ENCODE measurements around the gene ACOT6.
"Not testable (repeated sequence)": the region's sequence is repeated elsewhere in the genome, so short reads cannot be mapped to it uniquely, and the experiment has no call there.

Gene ACOT6

DNA sequence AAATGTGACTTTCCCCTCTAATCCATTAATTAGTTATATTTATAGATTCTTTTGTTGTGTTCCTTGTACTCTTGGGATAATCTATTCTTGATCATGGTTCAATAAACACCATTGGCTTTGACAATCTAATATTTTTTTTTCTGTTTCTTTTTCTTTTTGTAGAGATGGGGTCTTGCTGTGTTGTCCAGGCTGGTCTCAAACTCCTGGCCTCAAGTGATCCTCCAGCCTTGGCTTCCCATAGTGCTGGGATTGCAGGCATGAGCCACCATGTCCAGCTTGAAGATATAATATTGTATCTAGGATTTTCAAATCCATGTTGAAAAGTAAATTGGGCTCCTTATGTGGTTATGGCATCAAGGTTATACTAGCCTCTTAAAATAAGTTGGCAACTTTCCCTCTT, 38.7 kb downstream of the ACOT6 start:
- DNase-seq (ENCODE audit: low read depth) = no peak

DNA sequence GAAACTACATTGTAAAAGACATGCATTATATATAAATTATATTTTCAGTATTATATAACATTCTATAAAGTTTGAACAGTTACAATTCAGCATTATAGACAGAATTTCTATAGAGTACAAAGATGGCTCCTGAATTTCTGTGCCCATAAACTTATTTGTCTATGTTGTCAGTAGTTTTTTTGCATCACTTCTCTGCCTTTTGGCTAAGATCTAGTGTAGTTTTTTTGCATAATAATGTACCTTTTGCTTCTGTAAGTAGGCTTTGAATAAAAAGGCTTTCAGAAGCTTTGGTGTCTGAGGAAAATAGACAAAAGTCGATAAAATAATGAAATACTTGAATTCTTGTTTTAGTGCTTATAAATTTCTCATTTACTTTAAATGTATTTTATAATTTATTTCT, 43.5 kb downstream of the ACOT6 start:
- no peak for DNase-seq (ENCODE audit: low read depth)

DNA sequence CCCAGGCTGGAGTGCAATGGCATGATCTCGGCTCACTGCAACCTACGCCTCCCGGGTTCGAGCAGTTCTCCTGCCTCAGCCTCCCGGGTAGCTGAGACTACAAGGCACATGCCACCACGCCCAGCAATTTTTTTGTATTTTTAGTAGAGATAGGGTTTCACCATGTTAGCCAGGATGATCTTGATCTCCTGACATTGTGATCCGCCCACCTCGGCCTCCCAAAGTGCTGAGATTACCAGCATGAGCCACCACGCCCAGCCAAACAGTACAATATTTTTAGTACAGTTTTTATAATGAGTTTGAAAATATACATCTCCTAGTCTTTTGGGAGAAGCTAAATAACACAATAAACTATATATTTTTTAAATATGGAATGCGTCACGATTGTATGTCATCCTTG, 46.9 kb downstream of the ACOT6 start:
- DNase-seq (ENCODE audit: low read depth) = not testable (repeated sequence)

DNA sequence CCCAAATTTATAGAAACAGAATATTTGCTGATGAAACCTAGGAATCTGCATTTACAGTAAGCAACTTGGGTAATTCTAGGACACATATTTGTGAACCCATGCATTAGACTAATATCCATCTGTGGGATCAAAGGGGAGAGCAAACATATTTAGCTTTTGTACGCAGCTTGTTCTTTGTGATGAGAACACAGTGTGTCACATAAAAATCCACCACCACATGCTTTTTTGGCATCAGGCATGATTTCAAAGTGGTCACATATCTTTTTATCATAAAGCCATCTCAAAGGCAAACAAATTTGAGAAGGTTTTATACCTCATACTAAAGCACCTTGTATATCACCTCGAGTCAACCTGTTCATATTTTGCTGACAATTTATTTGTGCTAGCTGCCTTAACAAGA, 48.2 kb downstream of the ACOT6 start:
- no peak for DNase-seq (ENCODE audit: low read depth)

DNA sequence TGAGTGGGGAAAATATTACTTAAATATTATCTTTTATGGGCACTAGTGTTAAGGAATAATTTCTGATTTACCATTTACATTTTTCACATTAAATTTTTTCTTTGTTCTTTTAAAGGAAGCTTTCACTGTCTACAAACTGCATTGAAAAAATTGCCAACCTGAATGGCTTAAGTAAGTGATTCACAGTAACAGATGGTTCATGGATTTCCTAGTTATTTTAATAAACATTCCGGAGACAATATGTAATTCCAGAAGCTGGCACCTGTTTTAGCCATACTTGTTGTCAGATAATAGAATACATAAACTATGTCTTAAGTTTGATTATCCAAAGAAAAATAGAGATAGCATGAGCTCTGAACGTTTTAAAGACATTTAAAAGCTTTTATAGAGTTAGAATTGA, 49.6 kb downstream of the ACOT6 start:
- DNase-seq (ENCODE audit: low read depth) = no peak

DNA sequence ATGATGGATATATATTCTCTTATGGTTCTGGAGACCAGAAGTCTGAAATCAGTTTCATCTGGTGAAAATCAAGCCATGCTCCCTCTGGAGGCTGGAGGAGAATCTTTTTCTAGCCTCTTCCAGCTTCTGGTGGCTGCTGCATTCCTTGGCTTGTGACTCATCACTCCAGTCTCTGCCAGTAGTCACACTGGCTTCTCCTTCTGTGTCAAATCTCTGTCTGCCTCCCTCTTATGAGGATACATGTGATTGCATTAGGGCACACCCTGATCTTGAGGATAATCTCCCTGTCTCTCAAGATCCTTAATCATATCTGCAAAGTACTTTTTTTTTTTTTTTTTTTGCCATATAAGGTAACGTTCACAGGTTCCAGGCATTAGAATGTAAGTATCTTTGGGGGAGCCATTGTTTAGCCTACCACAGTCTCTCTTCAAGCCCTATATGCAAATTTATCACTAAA, 50.2 kb downstream of the ACOT6 start:
- no peak for DNase-seq (ENCODE audit: low read depth)

DNA sequence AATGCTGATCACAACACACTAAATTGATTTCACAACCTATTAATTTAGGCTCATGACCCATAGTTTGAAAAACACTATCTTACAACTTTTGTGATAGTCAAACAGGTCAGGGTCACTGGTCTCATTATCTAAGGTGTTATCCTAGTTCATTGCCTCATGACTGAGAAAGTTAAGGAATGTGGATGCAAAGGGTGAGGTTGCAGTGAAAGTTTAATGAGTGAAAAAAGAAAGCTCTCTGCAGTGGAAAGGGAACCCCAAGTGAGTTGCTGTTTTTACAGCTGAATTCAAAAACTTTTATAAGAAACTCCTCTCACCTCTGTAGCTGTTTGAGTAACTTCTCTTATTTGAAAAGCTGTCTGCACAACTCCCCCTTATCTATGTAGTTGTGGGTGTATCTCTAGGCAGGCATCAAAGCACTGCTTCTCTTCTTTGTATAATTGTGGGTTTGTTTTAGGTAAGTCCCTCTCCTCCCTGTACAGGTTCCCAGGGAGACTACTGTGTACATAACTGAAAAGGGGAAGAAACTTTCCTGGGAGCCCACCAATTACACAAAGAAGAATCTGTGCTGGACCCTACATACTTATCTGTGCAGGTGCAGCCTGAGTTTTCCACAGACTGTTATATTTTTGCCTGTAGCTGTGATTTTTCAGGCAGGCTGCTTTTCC, 51.4 kb downstream of the ACOT6 start:
- no peak for DNase-seq (ENCODE audit: low read depth)

DNA sequence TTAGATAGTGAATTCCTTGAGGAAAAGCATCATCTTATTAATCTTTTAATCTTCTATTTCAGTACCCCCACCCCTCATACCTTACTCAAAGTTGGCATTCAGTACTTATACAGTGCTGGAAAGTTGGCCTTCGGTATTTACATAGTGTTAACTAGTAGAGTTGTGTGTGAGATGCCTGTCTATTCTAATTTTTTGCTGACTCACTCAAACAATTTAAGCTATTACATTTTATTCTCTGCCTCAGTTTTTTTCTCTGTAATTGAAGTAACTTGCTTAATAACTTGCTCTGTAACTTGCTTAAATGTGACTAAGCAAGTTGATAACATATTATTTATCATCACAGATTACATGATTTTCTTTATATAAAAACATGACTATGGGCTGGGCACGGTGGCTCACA, 52.8 kb downstream of the ACOT6 start:
- DNase-seq (ENCODE audit: low read depth) = no peak

DNA sequence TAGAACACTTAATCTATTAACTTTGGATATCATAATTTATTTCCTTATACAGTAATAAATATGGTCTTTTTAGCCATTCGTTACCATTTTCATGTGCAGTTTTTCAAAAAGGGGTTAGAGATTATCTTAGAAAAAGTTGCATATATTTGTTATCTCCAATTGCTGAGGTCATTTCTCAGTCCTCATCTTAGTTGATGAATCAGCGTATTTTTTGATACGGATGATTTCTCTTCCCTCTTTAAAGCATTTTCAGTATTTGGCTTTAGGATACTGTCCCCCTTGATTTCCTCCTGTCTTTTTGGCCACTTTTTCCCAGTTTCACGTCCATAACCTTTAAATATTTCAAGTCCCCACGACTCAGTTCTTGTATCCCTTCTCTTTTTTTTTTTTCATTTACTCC, 54.3 kb downstream of the ACOT6 start:
- no peak for DNase-seq (ENCODE audit: low read depth)

DNA sequence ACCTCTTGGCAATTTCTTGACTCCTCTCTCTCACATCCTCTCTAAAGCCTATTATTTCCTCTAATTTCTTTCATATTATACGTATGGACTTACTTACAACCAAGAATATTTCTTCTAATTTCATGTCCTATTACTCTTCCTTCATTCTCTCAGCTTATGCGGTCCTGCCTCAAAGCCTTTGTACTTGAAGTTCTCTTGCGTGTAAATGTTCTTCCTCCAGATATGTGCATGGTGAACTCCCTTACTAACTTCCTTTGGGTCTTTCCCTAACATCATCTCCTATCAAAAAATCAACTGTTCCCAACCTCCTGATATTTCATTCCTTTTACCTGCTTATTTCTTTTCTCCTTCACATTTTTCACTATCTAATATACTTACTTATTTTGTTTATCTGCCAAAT, 55.5 kb downstream of the ACOT6 start:
- DNase-seq (ENCODE audit: low read depth) = no peak
